ENCODE results near the gene CDPF1. TPM values are rescaled to one million over a fixed set of nuclear protein-coding genes. Genes with fewer than 3 reads are reported as not detected.

Gene CDPF1
- total and polyA plus RNA-seq, 2 of the 4 experiments (the other 2 are of a cell fraction), result 11.5 to 14.5 TPM

DNA sequence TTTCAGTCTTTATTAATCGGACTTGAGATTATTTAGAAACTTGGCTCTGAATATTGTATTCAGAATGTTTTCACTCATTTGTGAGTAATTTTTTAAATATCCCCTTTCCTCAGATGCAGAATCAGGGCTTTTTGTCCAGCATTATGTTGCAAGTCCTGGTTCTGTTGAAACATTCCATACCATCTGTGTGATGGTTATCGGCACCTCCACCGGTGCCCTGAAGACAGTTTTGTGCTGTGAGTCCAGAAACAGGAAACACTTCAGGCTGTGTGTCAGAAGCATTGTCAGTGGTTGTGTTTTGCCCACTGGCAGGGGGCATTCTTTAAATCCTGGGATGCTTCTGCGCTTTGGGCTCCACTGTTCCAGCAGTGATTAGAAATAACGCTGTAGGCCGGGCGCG is 20.4 kb downstream of the CDPF1 start:
- CTCF ChIA-PET, result interaction anchor here (0.8 kb wide), 1 partner anchor 68 kb away, joined by 4 read pairs; no protein-coding TSS in a partner anchor
- intact Hi-C loops (cut with micrococcal nuclease), result loop anchor here (2.0 kb wide), 1 partner anchor 79 kb away; the partner anchor contains the start of gene PPARA

More for the DNA sequence above, 20.4 kb downstream of the CDPF1 start:
- Histone ChIP-seq H3K27me3 (ENCODE audit: control insufficient read depth, insufficient read depth, low read length) (no peaks in the 10 kb centered on the region), H3K4me2 (ENCODE audit: low read depth, low read length) (no peak overlapping the region), H4K20me1 (ENCODE audit: insufficient read depth, low read length) (peaks cover 3% of the 10 kb centered on the region; the same call in 1 of the 2 replicates), H2AK5ac (ENCODE audit: low read depth, low read length) (no peak overlapping the region), H3K4me3 (ENCODE audit: insufficient read depth, low read depth, low read length) (no peak overlapping the region), H3K79me1 (ENCODE audit: low read depth in 1 of 2, low read length in 2 of 2) (no peaks in the 10 kb centered on the region), H3K56ac (ENCODE audit: extremely low read depth, insufficient read depth, low read length) (no peak overlapping the region), H3K27ac (ENCODE audit: insufficient read depth, low read length) (no peak overlapping the region), H2BK120ac (ENCODE audit: low read depth, low read length) (no peak overlapping the region), H3K9me3 (ENCODE audit: control insufficient read depth, insufficient read depth, low read length) (no peaks in the 10 kb centered on the region), H2AFZ (replicated peaks; ENCODE audit: low read length, poor library complexity) (no peak overlapping the region), H3K36me3 (ENCODE audit: control insufficient read depth, insufficient read depth, low read length) (peaks cover 12% of the 10 kb centered on the region), H2BK15ac (ENCODE audit: low read depth, low read length) (no peak overlapping the region), H3K9me1 (ENCODE audit: insufficient read depth, low read length) (peaks cover 21% of the 10 kb centered on the region), H3K14ac (replicated peaks; ENCODE audit: low read depth, low read length) (no peak overlapping the region), H4K8ac (ENCODE audit: low read depth in 2 of 2, low read length in 2 of 2) (no peak overlapping the region), H3K4ac (ENCODE audit: low read depth, low read length) (no peak overlapping the region), H3K9ac (ENCODE audit: low read depth, low read length) (no peak overlapping the region), H2AK9ac (replicated peaks; ENCODE audit: low read depth, low read length, poor library complexity) (no peak overlapping the region), H2BK20ac (ENCODE audit: low read depth, low read length) (no peak overlapping the region), H3K4me1 (ENCODE audit: control insufficient read depth, insufficient read depth, low read length) (peaks cover 3% of the 10 kb centered on the region; the same call in 1 of the 2 replicates), H2BK5ac (ENCODE audit: low read depth, low read length, poor library complexity, severe bottlenecking) (no peak overlapping the region), H4K91ac (ENCODE audit: insufficient read depth, low read depth, low read length) (no peak overlapping the region), H3K18ac (ENCODE audit: low read depth, low read length) (no peak overlapping the region), H4K5ac (ENCODE audit: low read depth, low read length) (no peak overlapping the region), H3K23ac (ENCODE audit: low read depth, low read length) (no peak overlapping the region)
- TF ChIP-seq CHD1 (IDR thresholded peaks at IDR 0.05; ENCODE audit: low read depth, low read length) (no peak), CEBPB (IDR thresholded peaks at IDR 0.05; ENCODE audit: low read depth, low read length) (peak; percentile 31; the same call in 1 of the 2 replicates)
- dilution Hi-C loops (cut with HindIII; ENCODE audit: low sequenced_read_pairs, unreplicated experiment) (no loop called here), in situ Hi-C loops (cut with MboI; ENCODE audit: low sequenced_read_pairs) (no loop called here)
- no TSS peak for BruUV-seq (replicated peaks)
- ATAC-seq (ENCODE audit: low read depth) (peak; percentile 75), DNase-seq (peak; percentile 43)
- 90% methylated on average over 3 of the region's 8 CpGs; no CpG with 5 or more reads in 1 of the 2 experiments for WGBS, 2 experiments (ENCODE audit: extremely low coverage in 2 of 2, insufficient read length in 1 of 2)
- POLR2A ChIA-PET (ENCODE audit: unreplicated experiment), result interaction anchor here (0.6 kb wide), 1 partner anchor 20 kb away, joined by 3 read pairs; no protein-coding TSS in a partner anchor
